Measurements from ENCODE around the gene ZNF550.

DNA sequence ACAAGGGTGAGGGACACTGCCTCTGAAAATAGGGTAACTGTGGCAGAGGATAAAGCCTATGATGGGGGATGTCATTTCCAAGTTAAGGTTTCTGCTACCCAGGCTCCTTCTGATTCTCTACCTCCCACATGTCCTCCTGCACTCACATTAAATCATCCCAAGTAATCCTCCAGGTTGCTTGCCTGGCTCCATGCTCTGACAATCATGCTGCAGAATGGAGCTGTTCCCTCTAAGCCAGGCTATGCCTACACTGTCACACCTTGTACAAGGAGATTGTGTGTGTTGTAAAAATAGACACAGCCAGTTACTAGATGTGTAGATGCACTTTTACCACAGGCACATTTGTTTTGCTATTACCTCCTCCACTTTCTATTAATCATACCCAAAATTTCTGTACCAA is 11.0 kb upstream of the ZNF550 start:
- TF ChIP-seq RNF2 (IDR thresholded peaks at IDR 0.05; ENCODE audit: borderline replicate concordance, low read depth), result no peak
- TF ChIP-seq POLR2A (IDR thresholded peaks at IDR 0.05; ENCODE audit: low read length), result no peak
- no peak for TF ChIP-seq ZFP36 (IDR thresholded peaks at IDR 0.05; ENCODE audit: borderline replicate concordance, partially characterized antibody)
- TF ChIP-seq ZNF302 (CRISPR knock-in tag; IDR thresholded peaks at IDR 0.05), result no peak
- TF ChIP-seq, protein P1, sequence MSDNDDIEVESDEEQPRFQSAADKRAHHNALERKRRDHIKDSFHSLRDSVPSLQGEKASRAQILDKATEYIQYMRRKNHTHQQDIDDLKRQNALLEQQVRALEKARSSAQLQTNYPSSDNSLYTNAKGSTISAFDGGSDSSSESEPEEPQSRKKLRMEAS (IDR thresholded peaks at IDR 0.05), result no peak
- TF ChIP-seq NFE2L2 (conservative IDR thresholded peaks at IDR 0.05; ENCODE audit: low read length), result no peak

All from A549 (cell line).